Fibroblast of gingiva (primary cell): ENCODE measurements around the gene CSAG1.
"Not testable (repeated sequence)": the region's sequence is repeated elsewhere in the genome, so short reads cannot be mapped to it uniquely, and the experiment has no call there.

Experiments
- DNase-seq: peaks from one replicate; pipeline ENCODE4 v3.0.0-alpha.2; 2011; ENCODE audit warnings: low read depth

Gene CSAG1

DNA sequence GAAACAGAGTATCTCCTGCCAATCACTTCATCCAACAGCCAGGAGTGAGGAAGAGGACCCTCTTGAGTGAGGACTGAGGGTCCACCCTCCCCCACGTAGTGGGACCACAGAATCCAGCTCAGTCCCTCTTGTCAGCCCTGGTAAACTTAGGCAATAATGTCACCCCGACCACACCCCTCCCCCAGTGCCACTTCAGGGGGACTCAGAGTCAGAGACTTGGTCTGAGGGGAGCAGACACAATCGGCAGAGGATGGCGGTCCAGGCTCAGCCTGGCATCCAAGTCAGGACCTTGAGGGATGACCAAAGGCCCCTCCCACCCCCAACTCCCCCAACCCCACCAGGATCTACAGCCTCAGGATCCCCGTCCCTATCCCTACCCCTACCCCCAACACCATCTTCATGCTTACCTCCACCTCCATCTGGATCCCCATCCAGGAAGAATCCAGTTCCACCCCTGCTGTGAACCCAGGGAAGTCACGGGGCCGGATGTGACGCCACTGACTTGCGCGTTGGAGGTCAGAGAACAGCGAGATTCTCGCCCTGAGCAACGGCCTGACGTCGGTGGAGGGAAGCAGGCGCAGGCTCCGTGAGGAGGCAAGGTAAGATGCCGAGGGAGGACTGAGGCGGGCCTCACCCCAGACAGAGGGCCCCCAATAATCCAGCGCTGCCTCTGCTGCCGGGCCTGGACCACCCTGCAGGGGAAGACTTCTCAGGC, at the start of gene CSAG1, which contains the start of gene MAGEA12:
Gene CSAG1, minus strand, starts transcription at position 461 of the 715 bp plus-strand sequence. CDS start 1,261 bp downstream, outside the sequence.
Gene MAGEA12, plus strand, starts transcription at position 497 of the 715 bp plus-strand sequence. CDS start 2,405 bp downstream, outside the sequence.
- DNase-seq = no peak

GRCh38 chrX:152769549-152770289, 36.2 kb upstream of the CSAG1 start, which contains the start of gene MAGEA6:
MAGEA6 (minus strand) TSS chrX:152769689; CDS start chrX:152767650, 2,039 bp downstream.
- not testable (repeated sequence) for DNase-seq

DNA sequence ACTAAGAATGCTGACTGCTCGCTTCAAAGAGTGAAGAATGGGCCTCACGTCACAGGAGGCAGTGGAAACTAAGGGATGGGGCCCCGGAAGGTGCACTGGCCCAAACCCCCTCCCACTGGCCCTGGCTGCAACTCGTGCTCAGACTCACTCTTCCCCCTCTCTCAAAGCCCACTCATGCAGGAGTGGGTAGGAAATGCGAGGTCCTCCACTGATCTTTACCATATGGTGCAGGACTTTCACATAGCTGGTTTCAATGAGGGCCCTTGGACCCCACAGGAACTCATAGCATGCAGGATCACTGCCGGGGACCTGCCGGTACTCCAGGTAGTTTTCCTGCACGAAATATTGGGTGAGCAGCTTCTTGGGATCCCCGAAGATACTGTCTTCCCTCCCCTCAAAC, 33.0 kb upstream of the CSAG1 start:
- not testable (repeated sequence) for DNase-seq

DNA sequence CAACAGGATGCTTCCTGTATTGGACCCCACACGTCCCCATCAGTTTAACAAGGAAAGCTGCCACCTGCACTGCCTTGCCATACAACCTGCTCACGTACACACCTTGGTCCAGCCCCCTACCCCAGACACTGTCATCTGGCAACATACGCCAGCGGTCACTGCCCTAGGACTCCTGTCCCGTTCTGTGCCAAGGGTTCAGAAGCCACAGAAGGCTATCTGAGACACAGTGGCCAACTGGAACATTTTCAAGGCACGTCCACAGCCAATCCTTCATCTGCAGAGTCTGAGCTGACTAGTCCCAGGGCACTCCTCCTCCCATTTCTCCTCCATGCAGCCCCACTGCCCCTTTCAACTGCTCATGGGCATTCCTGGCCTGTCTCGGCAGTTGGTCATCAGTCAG, 28.1 kb upstream of the CSAG1 start:
- DNase-seq = not testable (repeated sequence)

DNA sequence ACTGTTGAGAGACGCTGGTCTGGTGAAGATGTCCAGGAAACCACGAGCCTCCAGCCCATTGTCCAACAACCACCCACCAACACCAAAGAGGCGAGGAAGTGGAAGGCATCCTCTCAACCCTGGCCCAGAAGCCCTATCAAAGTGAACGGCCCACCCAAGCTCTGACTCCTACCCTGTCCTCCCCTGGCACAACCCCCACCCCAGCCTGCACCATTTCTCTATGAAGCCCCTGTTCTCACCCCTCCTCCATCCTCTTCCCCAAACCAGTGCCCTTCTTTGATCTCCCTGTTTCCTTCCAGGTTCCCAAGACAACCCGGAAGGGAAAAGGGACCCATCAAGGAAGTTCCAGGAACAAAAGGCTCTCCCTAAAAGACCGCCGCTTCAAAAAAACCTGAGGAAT, 26.0 kb upstream of the CSAG1 start:
- not testable (repeated sequence) for DNase-seq

DNA sequence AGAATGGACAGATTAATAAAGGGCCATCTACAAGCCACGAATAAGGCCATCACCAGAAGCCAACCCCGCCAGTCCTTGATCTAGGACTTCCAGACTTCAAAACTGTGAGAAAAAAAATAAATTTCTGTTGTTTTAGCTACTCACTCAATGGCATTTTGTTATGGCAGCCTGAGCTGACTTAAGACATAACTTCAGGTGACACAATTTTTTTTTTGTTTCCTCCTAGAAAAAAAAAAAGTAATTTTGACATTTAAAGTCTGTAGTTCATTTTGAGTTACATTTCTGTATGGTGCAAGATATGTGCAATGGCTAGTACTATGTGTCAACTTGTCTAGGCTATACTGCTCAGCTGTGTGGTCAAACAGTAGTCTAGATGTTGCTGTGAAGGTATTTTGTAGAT, 25.4 kb upstream of the CSAG1 start, which contains the start of gene CSAG3:
Gene CSAG3, plus strand, starts transcription at position 301 of the 400 bp plus-strand sequence.
- not testable (repeated sequence) for DNase-seq

DNA sequence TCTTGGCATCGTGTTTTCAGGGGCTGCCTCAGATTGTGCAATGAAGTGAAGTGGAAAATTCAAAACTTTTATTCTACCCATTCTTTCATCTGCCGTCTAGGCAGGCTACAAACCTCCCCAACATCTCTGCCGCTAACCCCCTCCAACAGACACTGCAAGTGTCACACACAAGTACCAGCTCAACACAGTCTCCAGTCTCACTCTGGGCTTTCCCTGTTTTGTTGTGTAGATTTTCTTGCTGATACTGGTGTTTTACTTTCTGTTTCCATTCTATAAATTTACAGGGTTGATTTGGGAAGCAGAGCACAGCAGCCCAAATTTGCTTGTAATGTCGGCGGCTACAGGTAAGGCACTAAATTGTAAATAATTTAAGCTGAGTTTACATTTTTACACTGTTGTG, 21.4 kb upstream of the CSAG1 start:
- DNase-seq = not testable (repeated sequence)

DNA sequence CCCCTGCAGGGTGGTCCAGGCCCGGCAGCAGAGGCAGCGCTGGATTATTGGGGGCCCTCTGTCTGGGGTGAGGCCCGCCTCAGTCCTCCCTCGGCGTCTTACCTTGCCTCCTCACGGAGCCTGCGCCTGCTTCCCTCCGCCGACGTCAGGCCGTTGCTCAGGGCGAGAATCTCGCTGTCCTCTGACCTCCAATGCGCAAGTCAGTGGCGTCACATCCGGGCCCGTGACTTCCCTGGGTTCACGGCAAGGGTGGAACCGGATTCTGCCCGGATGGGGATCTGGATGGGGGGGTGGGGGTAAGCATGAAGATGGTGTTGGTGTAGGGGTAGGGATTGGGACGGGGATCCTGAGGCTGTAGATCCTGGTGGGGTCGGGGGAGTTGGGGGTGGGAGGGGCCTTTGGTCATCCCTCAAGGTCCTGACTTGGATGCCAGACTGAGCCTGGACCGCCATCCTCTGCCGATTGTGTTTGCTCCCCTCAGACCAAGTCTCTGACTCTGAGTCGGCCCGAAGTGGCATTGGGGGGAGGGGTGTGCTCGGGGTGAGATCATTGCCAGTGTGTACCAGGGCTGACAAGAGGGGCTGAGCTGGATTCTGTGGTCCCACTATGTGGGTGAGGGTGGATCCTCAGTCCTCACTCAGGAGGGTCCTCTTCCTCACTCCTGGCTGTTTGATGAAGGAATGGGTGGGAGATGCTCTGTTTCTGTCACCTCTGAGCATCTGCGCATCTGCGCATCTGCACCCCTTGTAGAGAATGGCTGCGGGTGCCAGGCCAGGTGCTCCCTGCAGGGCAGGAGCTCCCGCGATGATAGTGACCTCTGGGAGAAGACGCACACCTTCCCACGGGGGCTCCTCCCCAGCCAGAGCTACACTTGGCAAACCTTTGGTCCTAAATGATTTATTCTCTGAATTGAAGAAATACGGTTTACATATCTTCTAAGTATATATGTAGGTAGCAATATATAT, 20.4 kb upstream of the CSAG1 start, which contains the start of gene MAGEA2:
Gene MAGEA2, minus strand, starts transcription at position 157 of the 965 bp plus-strand sequence. CDS start 2,479 bp downstream, outside the sequence.
- not testable (repeated sequence) for DNase-seq

- DNase-seq = no peak
Measured at GRCh38 chrX:152738560-152738959, 5.0 kb upstream of the CSAG1 start.

GRCh38 chrX:152736528-152736927, 3.0 kb upstream of the CSAG1 start:
- DNase-seq = not testable (repeated sequence)

GRCh38 chrX:152735860-152736511, 2.5 kb upstream of the CSAG1 start:
- no peak for DNase-seq

DNA sequence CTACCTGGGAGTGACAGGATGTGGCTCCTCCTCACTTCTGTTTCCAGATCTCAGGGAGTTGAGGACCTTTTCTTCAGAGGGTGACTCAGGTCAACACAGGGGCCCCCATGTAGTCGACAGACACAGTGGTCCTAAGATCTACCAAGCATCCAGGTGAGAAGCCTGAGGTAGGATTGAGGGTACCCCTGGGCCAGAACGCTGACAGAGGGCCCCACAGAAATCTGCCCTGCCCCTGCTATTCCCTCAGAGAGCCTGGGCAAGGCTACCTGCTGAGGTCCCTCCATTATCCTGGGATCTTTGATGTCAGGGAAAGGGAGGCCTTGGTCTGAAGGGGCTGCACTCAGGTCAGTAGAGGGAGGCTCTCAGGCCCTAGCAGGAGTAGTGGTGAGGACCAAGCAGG, 1.6 kb upstream of the CSAG1 start:
- DNase-seq = no peak

GRCh38 chrX:152734143-152734858, 780 bp upstream of the CSAG1 start:
- DNase-seq = not testable (repeated sequence)

DNA sequence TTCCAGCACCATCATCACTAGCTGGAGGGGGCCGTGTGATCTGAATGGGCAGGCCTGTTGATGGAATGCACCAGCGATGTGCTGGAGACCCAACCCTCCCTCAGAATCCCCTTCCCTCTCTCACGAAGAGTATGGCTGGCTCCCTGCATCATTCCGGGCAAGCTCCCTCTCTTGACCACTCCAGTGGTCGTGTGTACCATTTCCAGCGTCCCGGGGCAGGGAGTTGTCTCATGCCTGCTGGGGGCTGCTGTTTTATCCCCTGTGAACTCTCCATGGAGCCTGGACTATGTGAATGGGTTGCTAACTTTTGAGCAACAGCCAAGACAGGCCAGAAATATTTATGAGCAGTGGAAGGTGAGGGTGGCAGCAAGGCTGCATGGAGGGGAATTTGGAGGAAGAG, 8.1 kb downstream of the CSAG1 start:
- DNase-seq = no peak

DNA sequence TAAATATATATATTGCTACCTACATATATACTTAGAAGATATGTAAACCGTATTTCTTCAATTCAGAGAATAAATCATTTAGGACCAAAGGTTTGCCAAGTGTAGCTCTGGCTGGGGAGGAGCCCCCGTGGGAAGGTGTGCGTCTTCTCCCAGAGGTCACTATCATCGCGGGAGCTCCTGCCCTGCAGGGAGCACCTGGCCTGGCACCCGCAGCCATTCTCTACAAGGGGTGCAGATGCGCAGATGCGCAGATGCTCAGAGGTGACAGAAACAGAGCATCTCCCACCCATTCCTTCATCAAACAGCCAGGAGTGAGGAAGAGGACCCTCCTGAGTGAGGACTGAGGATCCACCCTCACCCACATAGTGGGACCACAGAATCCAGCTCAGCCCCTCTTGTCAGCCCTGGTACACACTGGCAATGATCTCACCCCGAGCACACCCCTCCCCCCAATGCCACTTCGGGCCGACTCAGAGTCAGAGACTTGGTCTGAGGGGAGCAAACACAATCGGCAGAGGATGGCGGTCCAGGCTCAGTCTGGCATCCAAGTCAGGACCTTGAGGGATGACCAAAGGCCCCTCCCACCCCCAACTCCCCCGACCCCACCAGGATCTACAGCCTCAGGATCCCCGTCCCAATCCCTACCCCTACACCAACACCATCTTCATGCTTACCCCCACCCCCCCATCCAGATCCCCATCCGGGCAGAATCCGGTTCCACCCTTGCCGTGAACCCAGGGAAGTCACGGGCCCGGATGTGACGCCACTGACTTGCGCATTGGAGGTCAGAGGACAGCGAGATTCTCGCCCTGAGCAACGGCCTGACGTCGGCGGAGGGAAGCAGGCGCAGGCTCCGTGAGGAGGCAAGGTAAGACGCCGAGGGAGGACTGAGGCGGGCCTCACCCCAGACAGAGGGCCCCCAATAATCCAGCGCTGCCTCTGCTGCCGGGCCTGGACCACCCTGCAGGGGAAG, 19.4 kb downstream of the CSAG1 start, which contains the start of gene MAGEA2B:
Gene MAGEA2B, plus strand, starts transcription at position 814 of the 973 bp plus-strand sequence. CDS start 2,479 bp downstream, outside the sequence.
- not testable (repeated sequence) for DNase-seq

DNA sequence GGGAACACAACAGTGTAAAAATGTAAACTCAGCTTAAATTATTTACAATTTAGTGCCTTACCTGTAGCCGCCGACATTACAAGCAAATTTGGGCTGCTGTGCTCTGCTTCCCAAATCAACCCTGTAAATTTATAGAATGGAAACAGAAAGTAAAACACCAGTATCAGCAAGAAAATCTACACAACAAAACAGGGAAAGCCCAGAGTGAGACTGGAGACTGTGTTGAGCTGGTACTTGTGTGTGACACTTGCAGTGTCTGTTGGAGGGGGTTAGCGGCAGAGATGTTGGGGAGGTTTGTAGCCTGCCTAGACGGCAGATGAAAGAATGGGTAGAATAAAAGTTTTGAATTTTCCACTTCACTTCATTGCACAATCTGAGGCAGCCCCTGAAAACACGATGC, 20.3 kb downstream of the CSAG1 start:
- not testable (repeated sequence) for DNase-seq

DNA sequence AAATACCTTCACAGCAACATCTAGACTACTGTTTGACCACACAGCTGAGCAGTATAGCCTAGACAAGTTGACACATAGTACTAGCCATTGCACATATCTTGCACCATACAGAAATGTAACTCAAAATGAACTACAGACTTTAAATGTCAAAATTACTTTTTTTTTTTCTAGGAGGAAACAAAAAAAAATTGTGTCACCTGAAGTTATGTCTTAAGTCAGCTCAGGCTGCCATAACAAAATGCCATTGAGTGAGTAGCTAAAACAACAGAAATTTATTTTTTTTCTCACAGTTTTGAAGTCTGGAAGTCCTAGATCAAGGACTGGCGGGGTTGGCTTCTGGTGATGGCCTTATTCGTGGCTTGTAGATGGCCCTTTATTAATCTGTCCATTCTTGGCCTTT, 24.3 kb downstream of the CSAG1 start, which contains the start of gene CSAG2:
Gene CSAG2, minus strand, starts transcription at position 101 of the 400 bp plus-strand sequence. CDS start 161 bp downstream, outside the sequence.
- not testable (repeated sequence) for DNase-seq

- DNase-seq = not testable (repeated sequence)
Measured at GRCh38 chrX:152706500-152706899, 27.0 kb downstream of the CSAG1 start.

DNA sequence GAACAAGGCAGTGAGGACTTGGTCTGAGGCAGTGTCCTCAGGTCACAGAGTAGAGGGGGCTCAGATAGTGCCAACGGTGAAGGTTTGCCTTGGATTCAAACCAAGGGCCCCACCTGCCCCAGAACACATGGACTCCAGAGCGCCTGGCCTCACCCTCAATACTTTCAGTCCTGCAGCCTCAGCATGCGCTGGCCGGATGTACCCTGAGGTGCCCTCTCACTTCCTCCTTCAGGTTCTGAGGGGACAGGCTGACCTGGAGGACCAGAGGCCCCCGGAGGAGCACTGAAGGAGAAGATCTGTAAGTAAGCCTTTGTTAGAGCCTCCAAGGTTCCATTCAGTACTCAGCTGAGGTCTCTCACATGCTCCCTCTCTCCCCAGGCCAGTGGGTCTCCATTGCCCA, 33.1 kb downstream of the CSAG1 start:
- DNase-seq = not testable (repeated sequence)
